ENCODE data around the gene EFTUD2. TPM values are rescaled to one million over a fixed set of nuclear protein-coding genes. Genes with fewer than 3 reads are reported as not detected.

EFTUD2 gene
- total RNA-seq, 1 experiment from 2014 or later = 162 TPM

- DNase-seq (ENCODE audit: low spot score) = no peak
- POLR2A ChIA-PET = interaction anchor here (0.5 to 1.3 kb wide), 3 partner anchors 12 to 213 kb away, joined by 4 to 5 read pairs (median 4); no protein-coding TSS in a partner anchor
- Mint-ChIP-seq H3K27me3 (ENCODE audit: low read depth) (no peaks in the 10 kb centered on the region; the same call in 1 of the 2 replicates), H3K36me3 (peaks cover 16% of the 10 kb centered on the region), H3K9me3 (no peaks in the 10 kb centered on the region), H3K27ac (peak overlapping the region; percentile 100), H3K4me3 (peak overlapping the region; percentile 88), H3K4me1 (peaks cover 12% of the 10 kb centered on the region)
- CTCF ChIA-PET = interaction anchor here (0.6 to 3.5 kb wide), 9 partner anchors 12 to 237 kb away, joined by 3 to 29 read pairs (median 6); partner anchors contain the start of gene ACBD4
- ATAC-seq = no peak
- TF ChIP-seq ZNF317 (CRISPR knock-in tag; IDR thresholded peaks at IDR 0.05; ENCODE audit: borderline replicate concordance, low read depth) = no peak
- TF ChIP-seq HMGXB4 (CRISPR knock-in tag; IDR thresholded peaks at IDR 0.05) = no peak
- TF ChIP-seq ZNF219 (CRISPR knock-in tag; IDR thresholded peaks at IDR 0.05; ENCODE audit: borderline replicate concordance) = no peak
- TF ChIP-seq ATF1 (CRISPR knock-in tag; IDR thresholded peaks at IDR 0.05) = no peak
- no peak for TF ChIP-seq CBFB (CRISPR knock-in tag; IDR thresholded peaks at IDR 0.05; ENCODE audit: low read depth)
- no peak for TF ChIP-seq FOXP4 (CRISPR knock-in tag; IDR thresholded peaks at IDR 0.05)
- TF ChIP-seq PRDM15 (CRISPR knock-in tag; IDR thresholded peaks at IDR 0.05) = no peak
- TF ChIP-seq SP1 (CRISPR knock-in tag; conservative IDR thresholded peaks at IDR 0.05) = no peak
- no peak for TF ChIP-seq ZNF671 (CRISPR knock-in tag; IDR thresholded peaks at IDR 0.05)
- TF ChIP-seq FOXJ3 (CRISPR knock-in tag; IDR thresholded peaks at IDR 0.05; ENCODE audit: borderline replicate concordance) = no peak
- TF ChIP-seq ZNF423 (CRISPR knock-in tag; IDR thresholded peaks at IDR 0.05) = no peak
- TF ChIP-seq E2F1 (CRISPR knock-in tag; IDR thresholded peaks at IDR 0.05) = no peak
- no peak for TF ChIP-seq JUN (CRISPR knock-in tag; IDR thresholded peaks at IDR 0.05)
- no peak for TF ChIP-seq ZMAT4 (CRISPR knock-in tag; IDR thresholded peaks at IDR 0.05)
- TF ChIP-seq EMX1 (CRISPR knock-in tag; IDR thresholded peaks at IDR 0.05) = no peak
Observed at GRCh38 chr17:44898768-44899073, 524 bp downstream of the EFTUD2 start.

- Mint-ChIP-seq H3K27ac (no peak overlapping the region), H3K9me3 (no peaks in the 10 kb centered on the region), H3K36me3 (peaks cover 21% of the 10 kb centered on the region), H3K4me3 (no peak overlapping the region), H3K4me1 (peaks cover 7% of the 10 kb centered on the region), H3K27me3 (ENCODE audit: low read depth) (no peaks in the 10 kb centered on the region)
- TF ChIP-seq, protein P1, sequence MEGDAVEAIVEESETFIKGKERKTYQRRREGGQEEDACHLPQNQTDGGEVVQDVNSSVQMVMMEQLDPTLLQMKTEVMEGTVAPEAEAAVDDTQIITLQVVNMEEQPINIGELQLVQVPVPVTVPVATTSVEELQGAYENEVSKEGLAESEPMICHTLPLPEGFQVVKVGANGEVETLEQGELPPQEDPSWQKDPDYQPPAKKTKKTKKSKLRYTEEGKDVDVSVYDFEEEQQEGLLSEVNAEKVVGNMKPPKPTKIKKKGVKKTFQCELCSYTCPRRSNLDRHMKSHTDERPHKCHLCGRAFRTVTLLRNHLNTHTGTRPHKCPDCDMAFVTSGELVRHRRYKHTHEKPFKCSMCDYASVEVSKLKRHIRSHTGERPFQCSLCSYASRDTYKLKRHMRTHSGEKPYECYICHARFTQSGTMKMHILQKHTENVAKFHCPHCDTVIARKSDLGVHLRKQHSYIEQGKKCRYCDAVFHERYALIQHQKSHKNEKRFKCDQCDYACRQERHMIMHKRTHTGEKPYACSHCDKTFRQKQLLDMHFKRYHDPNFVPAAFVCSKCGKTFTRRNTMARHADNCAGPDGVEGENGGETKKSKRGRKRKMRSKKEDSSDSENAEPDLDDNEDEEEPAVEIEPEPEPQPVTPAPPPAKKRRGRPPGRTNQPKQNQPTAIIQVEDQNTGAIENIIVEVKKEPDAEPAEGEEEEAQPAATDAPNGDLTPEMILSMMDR (IDR thresholded peaks at IDR 0.05) = peak; percentile 35; the same call in 1 of the 2 replicates
- TF ChIP-seq ZNF671 (CRISPR knock-in tag; IDR thresholded peaks at IDR 0.05) (no peak), NFE2L1 (CRISPR knock-in tag; IDR thresholded peaks at IDR 0.05) (no peak), CBFB (CRISPR knock-in tag; IDR thresholded peaks at IDR 0.05; ENCODE audit: low read depth) (no peak), FOXP1 (CRISPR knock-in tag; IDR thresholded peaks at IDR 0.05; ENCODE audit: borderline replicate concordance) (no peak), EMX1 (CRISPR knock-in tag; IDR thresholded peaks at IDR 0.05) (no peak)
- TF ChIP-seq, protein P2, sequence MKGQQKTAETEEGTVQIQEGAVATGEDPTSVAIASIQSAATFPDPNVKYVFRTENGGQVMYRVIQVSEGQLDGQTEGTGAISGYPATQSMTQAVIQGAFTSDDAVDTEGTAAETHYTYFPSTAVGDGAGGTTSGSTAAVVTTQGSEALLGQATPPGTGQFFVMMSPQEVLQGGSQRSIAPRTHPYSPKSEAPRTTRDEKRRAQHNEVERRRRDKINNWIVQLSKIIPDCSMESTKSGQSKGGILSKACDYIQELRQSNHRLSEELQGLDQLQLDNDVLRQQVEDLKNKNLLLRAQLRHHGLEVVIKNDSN (CRISPR knock-in tag; IDR thresholded peaks at IDR 0.05) = no peak
- TF ChIP-seq, protein P3, sequence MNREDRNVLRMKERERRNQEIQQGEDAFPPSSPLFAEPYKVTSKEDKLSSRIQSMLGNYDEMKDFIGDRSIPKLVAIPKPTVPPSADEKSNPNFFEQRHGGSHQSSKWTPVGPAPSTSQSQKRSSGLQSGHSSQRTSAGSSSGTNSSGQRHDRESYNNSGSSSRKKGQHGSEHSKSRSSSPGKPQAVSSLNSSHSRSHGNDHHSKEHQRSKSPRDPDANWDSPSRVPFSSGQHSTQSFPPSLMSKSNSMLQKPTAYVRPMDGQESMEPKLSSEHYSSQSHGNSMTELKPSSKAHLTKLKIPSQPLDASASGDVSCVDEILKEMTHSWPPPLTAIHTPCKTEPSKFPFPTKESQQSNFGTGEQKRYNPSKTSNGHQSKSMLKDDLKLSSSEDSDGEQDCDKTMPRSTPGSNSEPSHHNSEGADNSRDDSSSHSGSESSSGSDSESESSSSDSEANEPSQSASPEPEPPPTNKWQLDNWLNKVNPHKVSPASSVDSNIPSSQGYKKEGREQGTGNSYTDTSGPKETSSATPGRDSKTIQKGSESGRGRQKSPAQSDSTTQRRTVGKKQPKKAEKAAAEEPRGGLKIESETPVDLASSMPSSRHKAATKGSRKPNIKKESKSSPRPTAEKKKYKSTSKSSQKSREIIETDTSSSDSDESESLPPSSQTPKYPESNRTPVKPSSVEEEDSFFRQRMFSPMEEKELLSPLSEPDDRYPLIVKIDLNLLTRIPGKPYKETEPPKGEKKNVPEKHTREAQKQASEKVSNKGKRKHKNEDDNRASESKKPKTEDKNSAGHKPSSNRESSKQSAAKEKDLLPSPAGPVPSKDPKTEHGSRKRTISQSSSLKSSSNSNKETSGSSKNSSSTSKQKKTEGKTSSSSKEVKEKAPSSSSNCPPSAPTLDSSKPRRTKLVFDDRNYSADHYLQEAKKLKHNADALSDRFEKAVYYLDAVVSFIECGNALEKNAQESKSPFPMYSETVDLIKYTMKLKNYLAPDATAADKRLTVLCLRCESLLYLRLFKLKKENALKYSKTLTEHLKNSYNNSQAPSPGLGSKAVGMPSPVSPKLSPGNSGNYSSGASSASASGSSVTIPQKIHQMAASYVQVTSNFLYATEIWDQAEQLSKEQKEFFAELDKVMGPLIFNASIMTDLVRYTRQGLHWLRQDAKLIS (CRISPR knock-in tag; IDR thresholded peaks at IDR 0.05; ENCODE audit: borderline replicate concordance) = no peak
- ChIA-PET POLR2A (no interaction called here), CTCF (interaction anchor here (0.8 to 1.6 kb wide), 10 partner anchors 10 to 241 kb away, joined by 3 to 6 read pairs (median 3); partner anchors contain the start of gene ACBD4)
- no peak for ATAC-seq
- DNase-seq (ENCODE audit: low spot score) = no peak
Observed at GRCh38 chr17:44894642-44895041, 4.6 kb downstream of the EFTUD2 start.

Measured in WTC11 (cell line).